SJSA1 (cell line): Measurements from ENCODE around the gene ZFHX2. TPM values are rescaled to one million over a fixed set of nuclear protein-coding genes. Genes with fewer than 3 reads are reported as not detected.
"Not testable (repeated sequence)": the region's sequence is repeated elsewhere in the genome, so short reads cannot be mapped to it uniquely, and the experiment has no call there.

Source experiments
- DNase-seq, 2 experiments: peaks; one replicate each; pipeline ENCODE4 v3.0.0-alpha.2; 2015 to 2020; ENCODE audit warnings: low spot score in 2 of 2, low read depth in 1 of 2
- H3K27ac ChIP-seq: fragments of 250-450 bp; sonication (Bioruptor Pico); 2 replicates; pipeline ENCODE4 v1.5.1; 2020; ENCODE audit warnings: mild to moderate bottlenecking, moderate library complexity
- H3K27me3 ChIP-seq: fragments of 250-450 bp; sonication (Bioruptor Pico); replicated peaks from 2 replicates; pipeline ENCODE4 v1.5.1; 2020; ENCODE audit warnings: mild to moderate bottlenecking, moderate library complexity
- H3K36me3 ChIP-seq: fragments of 250-450 bp; sonication (Bioruptor Pico); 2 replicates; pipeline ENCODE4 v1.5.1; 2020; ENCODE audit warnings: mild to moderate bottlenecking
- H3K4me1 ChIP-seq: fragments of 250-450 bp; sonication (Bioruptor Pico); replicated peaks from 2 replicates; pipeline ENCODE4 v1.6.1; 2021; ENCODE audit warnings: mild to moderate bottlenecking
- H3K4me3 ChIP-seq: fragments of 250-450 bp; sonication (Bioruptor Pico); 2 replicates; pipeline ENCODE4 v1.5.1; 2020; ENCODE audit warnings: mild to moderate bottlenecking
- H3K9me3 ChIP-seq: fragments of 250-450 bp; sonication (Bioruptor Pico); replicated peaks from 2 replicates; pipeline ENCODE4 v1.5.1; 2020; ENCODE audit warnings: mild to moderate bottlenecking
- total RNA-seq: library from RNA; depleted of rRNA; stranded (reverse); fragments of >200 nt; shearing (Covaris generic); gene quantifications from 2 replicates; pipeline ENCODE4 v1.2.3, GENCODE V29; 2014; rRNA removed

ZFHX2 gene
- total RNA-seq: not detected in 2 replicates

DNA sequence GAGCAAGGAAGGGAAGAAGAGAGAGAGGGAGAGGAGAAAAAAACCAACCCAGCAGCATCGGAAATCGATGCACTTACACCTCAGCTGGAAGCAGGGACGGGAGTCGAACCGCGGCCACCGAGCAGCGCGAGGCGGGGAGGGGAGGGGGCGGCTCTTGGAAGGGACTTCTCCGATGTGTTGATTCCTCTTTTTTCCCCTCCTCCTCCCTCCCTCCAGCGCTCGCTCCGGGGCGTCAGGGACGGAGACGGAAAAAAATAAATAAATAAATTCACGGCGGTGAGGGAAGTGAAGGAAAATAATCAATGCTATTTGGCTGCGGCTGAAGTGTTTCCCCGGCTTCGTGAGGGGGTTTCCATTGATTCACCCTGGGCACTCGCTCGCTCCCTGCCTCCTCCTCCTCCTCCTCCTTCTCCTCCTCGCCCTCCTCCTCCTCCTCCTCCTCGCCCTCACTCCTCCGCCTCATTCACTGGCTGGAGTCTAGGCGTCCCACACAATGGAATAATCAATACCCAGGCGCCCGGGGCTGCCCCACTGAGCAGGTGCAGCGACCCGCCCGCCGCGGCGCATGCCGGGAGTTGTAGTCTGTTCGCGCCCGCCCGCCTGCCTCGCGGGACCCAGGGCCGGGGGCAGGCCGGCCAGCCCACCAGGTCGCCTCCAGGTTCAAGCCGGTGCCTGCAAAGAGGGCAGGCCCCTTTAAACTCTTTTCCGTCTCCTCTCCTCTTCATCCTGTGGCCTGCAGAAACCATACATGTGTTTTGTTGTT, at the start of gene ZFHX2:
ZFHX2 (minus strand) TSS at position 500 of the 763 bp plus-strand sequence. CDS start 16,440 bp downstream, outside the sequence.
- Histone ChIP-seq H3K4me1 (peaks cover 9% of the 10 kb centered on the region), H3K27me3 (peaks cover 49% of the 10 kb centered on the region), H3K4me3 (no peak within 1 kb of the TSS), H3K27ac (no peak within 1 kb of the TSS), H3K36me3 (no peaks in the 10 kb centered on the region), H3K9me3 (no peaks in the 10 kb centered on the region)
- no peak for DNase-seq

DNA sequence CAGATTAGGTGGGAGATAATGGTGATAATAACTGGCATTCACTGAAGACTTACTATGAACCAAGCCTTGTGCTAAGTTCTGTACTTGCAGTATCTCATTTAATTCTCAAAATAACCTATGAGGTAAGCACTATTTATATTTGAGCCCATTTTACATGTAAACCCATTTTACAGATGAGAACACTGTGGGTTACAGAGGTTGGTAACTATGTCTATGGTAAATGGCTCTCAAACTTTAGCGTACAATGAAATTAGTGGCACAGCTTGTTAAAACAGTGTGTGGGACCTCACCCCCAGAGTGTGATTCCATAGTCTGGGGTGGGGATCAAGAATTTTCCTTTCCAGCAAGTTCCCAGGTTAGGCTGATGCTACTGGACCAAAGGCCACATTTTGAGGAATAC, 49.2 kb upstream of the ZFHX2 start:
- Histone ChIP-seq H3K27me3 (no peaks in the 10 kb centered on the region), H3K36me3 (no peaks in the 10 kb centered on the region), H3K9me3 (no peaks in the 10 kb centered on the region), H3K4me3 (no peak overlapping the region), H3K27ac (no peak overlapping the region), H3K4me1 (peaks cover 2% of the 10 kb centered on the region; the same call in 1 of the 2 replicates)
- no peak for DNase-seq

DNA sequence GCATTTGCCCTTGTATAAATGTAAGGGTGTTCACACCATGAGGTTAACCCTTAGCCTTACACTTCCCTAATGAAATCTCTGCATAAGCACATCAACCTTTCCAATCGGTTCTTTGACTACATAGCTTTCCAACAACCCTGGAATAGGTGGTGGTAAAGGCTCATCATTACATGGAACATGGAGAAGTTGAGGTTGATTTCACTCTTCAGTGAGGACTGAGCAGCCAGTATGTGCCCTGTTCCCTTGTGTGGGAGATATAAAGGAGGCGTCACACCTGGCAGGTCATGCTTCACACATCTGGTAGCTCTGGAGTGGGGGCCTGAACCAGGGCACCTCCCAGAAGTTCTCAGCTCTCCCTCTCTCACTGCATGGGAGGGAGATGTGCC, 48.8 kb upstream of the ZFHX2 start:
- no peaks in the 10 kb centered on the region for H3K4me1 ChIP-seq
- H3K36me3 ChIP-seq: no peaks in the 10 kb centered on the region
- no peak for DNase-seq
- no peaks in the 10 kb centered on the region for H3K27me3 ChIP-seq
- H3K4me3 ChIP-seq: no peak overlapping the region
- no peaks in the 10 kb centered on the region for H3K9me3 ChIP-seq
- H3K27ac ChIP-seq: no peak overlapping the region

GRCh38 chr14:23594191-23594590, 42.6 kb upstream of the ZFHX2 start:
- DNase-seq, H3K9me3 ChIP-seq, H3K27ac ChIP-seq, H3K4me3 ChIP-seq, H3K36me3 ChIP-seq, H3K4me1 ChIP-seq, H3K27me3 ChIP-seq: not testable (repeated sequence)

DNA sequence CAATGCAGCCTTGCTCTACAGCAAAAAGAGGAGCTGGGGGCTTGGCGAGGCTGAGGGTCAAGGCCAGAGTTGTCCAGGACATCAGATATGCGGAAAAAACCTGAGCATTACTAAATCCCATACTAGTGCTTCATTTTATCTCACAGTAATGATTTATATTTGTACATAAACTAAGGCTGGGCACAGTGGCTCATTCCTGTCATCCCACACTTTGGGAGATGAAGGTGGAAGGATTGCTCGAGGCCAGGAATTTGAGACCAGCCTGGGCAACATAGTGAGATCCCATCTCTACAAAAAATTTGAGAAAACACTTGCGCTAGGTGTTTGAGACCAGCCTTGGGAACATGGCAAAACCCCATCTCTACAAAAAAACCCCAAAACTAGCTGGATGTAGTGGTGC, 38.6 kb upstream of the ZFHX2 start:
- Histone ChIP-seq H3K4me3 (no peak overlapping the region), H3K9me3 (no peaks in the 10 kb centered on the region), H3K27me3 (no peaks in the 10 kb centered on the region; the same call in 1 of the 2 replicates), H3K27ac (no peak overlapping the region), H3K4me1 (no peaks in the 10 kb centered on the region), H3K36me3 (no peaks in the 10 kb centered on the region)
- no peak for DNase-seq

DNA sequence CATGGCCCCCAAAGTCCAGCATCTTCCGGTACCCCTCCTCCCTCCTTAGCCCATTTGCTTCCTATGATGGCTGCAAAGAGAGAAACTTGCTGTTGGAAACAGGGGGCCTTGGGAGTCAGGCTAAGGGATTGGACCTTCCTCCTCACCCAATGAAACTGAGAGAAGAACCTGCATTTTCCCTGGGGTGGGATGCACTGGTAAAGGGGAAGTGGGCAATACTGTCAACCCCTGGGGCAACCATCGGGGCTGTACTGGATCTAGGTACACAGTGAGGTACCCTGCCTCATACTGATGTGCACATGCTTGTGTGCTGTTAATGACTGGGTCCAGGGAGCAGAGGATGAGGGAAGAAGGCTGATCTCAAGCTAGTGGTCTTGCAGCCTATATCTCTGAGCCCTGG, 38.0 kb upstream of the ZFHX2 start:
- H3K27me3 ChIP-seq: no peaks in the 10 kb centered on the region; the same call in 1 of the 2 replicates
- no peak overlapping the region for H3K4me3 ChIP-seq
- no peaks in the 10 kb centered on the region for H3K4me1 ChIP-seq
- H3K9me3 ChIP-seq: no peaks in the 10 kb centered on the region
- H3K27ac ChIP-seq: no peak overlapping the region
- no peak for DNase-seq
- no peaks in the 10 kb centered on the region for H3K36me3 ChIP-seq

GRCh38 chr14:23588884-23589598, 37.5 kb upstream of the ZFHX2 start:
- Histone ChIP-seq H3K36me3 (no peaks in the 10 kb centered on the region), H3K4me1 (no peaks in the 10 kb centered on the region), H3K4me3 (no peak overlapping the region), H3K27me3 (no peaks in the 10 kb centered on the region; the same call in 1 of the 2 replicates), H3K9me3 (no peaks in the 10 kb centered on the region), H3K27ac (no peak overlapping the region)
- DNase-seq: peak; percentile 56 to 83

- DNase-seq, H3K4me3 ChIP-seq, H3K27ac ChIP-seq, H3K27me3 ChIP-seq, H3K9me3 ChIP-seq, H3K36me3 ChIP-seq, H3K4me1 ChIP-seq: not testable (repeated sequence)
These were observed 33.1 kb upstream of the ZFHX2 start for GRCh38 chr14:23584527-23585203.

DNA sequence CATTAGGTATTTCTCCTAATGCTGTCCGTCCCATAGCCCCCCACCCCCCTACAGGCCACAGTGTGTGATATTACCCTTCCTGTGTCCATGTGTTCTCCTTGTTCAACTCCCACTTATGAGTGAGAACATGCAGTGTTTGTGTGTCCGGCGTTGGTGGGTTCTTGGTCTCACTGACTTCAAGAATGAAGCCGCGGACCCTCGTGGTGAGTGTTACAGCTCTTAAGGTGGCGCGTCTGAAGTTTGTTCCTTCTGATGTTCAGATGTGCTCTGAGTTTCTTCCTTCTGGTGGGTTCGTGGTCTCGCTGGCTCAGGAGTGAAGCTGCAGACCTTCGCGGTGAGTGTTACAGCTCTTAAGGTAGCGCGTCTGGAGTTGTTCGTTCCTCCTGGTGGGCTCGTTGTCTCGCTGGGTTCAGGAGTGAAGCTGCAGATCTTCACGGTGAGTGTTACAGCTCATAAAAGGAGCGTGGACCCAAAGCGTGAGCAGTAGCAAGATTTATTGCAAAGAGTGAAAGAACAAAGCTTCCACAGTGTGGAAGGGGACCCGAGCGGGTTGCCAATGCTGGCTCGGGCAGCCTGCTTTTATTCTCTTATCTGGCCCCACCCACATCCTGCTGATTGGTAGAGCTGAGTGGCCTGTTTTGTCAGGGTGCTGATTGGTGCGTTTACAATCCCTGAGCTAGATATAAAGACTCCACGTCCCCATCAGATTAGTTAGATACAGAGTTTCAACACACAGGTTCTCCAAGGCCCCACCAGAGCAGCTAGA, 32.4 kb upstream of the ZFHX2 start:
- H3K9me3 ChIP-seq, H3K36me3 ChIP-seq, H3K4me1 ChIP-seq, DNase-seq, H3K27ac ChIP-seq, H3K4me3 ChIP-seq: not testable (repeated sequence)
- H3K27me3 ChIP-seq: peaks cover 13% of the 10 kb centered on the region

DNA sequence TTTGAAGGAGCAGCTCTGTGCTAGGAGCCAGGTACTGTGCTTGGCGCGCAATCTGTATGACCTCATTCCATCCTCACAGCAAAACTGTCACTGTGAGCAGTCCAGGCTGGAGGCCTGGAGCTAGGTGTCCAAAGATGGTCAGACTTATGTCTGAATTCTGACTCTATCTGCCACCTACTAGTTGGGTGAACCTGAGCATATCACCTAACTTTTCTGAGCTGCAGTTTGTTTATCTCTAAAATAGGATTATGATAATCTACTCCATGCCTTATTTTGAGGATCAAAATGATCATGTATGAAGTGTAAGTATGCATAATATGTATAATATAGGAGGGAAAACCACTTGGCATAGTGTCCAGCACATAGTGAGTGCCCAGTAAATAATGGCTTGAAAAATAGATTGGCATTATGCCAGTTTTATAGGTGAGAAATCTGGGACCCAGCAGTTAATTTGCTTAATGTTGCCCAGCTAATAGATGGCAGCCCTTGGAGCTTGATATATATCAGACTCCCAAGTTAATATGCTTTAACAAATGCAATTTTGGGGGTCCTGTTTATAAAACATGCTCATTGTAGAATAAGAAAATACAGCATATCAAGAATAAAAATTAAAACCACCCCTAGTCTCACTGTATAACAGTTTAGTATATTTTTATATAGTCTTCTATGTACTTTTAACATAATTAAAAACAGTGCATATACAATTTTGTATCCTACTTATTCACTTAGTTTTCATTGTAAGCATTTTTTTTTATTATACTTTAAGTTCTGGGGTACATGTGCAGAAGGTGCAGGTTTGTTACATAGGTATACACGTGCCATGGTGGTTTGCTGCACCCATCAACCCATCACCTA, 31.6 kb upstream of the ZFHX2 start:
- no peak overlapping the region for H3K27ac ChIP-seq
- no peaks in the 10 kb centered on the region for H3K9me3 ChIP-seq
- no peaks in the 10 kb centered on the region for H3K4me1 ChIP-seq
- no peak for DNase-seq
- no peak overlapping the region for H3K4me3 ChIP-seq
- H3K36me3 ChIP-seq: no peaks in the 10 kb centered on the region
- peaks cover 15% of the 10 kb centered on the region for H3K27me3 ChIP-seq

DNA sequence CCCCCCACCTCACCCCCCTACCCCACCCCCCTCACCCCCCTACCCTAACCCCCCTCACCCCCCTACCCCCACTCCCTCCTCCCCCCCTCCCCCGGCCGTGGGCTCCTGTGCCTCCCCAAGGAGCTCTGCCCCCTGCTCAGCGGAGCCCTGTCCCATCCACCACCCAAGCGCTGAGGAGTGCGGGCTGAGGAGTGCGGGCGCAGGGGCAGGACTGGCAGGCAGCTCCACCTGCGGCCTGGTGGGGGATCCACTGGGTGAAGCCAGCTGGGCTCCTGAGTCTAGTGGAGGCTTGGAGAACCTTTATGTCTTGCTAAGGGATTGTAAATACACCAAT, 29.4 kb upstream of the ZFHX2 start:
- H3K36me3 ChIP-seq: no peaks in the 10 kb centered on the region
- no peak for DNase-seq
- peaks cover 33% of the 10 kb centered on the region for H3K27me3 ChIP-seq

GRCh38 chr14:23580152-23580926, 28.8 kb upstream of the ZFHX2 start:
- Histone ChIP-seq H3K27ac (no peak overlapping the region), H3K36me3 (no peaks in the 10 kb centered on the region), H3K27me3 (peaks cover 39% of the 10 kb centered on the region), H3K4me3 (no peak overlapping the region), H3K4me1 (no peaks in the 10 kb centered on the region), H3K9me3 (no peaks in the 10 kb centered on the region)
- DNase-seq: no peak

More for the DNA sequence above, 29.4 kb upstream of the ZFHX2 start:
- H3K27ac ChIP-seq: no peak overlapping the region
- H3K4me3 ChIP-seq: no peak overlapping the region
- no peaks in the 10 kb centered on the region for H3K4me1 ChIP-seq
- H3K9me3 ChIP-seq: no peaks in the 10 kb centered on the region
